Gastrocnemius medialis (tissue), 4 donors: ENCODE measurements around the gene ARHGAP26.

Experiments
- POLR2A ChIP-seq, 2 donors: fragments of 450-650 bp; IDR thresholded peaks; one replicate each; pipeline ENCODE4 v1.6.1; 2017; ENCODE audit warnings: antibody characterized with exemption in 2 of 2, mild to moderate bottlenecking in 2 of 2, moderate library complexity in 2 of 2
- TF ChIP-seq, protein P1 (sequence below), 5 experiments: fragments of 450-650 bp in 3 of 5; fragments of 200-600 bp in 2 of 5; sonication (generic) in 2 of 5; IDR thresholded peaks in 4 of 5; conservative IDR thresholded peaks in 1 of 5; 1 replicate in 4 of 5; 2 replicates in 1 of 5; pipeline ENCODE4 v1.5.1; 2016 to 2019; ENCODE audit warnings: antibody characterized with exemption in 5 of 5, mild to moderate bottlenecking in 3 of 5, moderate library complexity in 3 of 5

DNA sequence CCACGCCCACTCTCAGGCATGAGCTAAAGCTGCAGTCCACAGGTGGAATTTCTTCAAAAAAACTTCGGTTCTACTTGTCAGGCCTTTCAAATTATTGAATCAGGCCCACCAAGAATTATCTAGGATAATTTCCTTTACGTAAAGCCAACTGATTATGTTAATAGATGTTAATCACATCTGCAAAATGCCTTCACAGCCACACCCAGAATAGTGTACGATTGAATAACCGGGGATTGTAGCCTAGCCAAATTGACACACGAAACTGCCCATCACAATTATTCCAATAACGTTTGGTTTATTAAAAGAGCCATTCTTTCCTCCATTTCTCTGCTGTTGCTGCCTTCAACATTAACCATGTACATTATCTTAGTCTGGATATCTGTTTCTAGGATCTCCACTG, 484.6 kb downstream of the ARHGAP26 start:
- TF ChIP-seq, protein P1, sequence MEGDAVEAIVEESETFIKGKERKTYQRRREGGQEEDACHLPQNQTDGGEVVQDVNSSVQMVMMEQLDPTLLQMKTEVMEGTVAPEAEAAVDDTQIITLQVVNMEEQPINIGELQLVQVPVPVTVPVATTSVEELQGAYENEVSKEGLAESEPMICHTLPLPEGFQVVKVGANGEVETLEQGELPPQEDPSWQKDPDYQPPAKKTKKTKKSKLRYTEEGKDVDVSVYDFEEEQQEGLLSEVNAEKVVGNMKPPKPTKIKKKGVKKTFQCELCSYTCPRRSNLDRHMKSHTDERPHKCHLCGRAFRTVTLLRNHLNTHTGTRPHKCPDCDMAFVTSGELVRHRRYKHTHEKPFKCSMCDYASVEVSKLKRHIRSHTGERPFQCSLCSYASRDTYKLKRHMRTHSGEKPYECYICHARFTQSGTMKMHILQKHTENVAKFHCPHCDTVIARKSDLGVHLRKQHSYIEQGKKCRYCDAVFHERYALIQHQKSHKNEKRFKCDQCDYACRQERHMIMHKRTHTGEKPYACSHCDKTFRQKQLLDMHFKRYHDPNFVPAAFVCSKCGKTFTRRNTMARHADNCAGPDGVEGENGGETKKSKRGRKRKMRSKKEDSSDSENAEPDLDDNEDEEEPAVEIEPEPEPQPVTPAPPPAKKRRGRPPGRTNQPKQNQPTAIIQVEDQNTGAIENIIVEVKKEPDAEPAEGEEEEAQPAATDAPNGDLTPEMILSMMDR (IDR thresholded peaks at IDR 0.05 in 4 of 5, conservative IDR thresholded peaks at IDR 0.05 in 1 of 5) = no peak
- TF ChIP-seq POLR2A (IDR thresholded peaks at IDR 0.05) = no peak
